ENCODE results near the gene FANCI.

FANCI gene

DNA sequence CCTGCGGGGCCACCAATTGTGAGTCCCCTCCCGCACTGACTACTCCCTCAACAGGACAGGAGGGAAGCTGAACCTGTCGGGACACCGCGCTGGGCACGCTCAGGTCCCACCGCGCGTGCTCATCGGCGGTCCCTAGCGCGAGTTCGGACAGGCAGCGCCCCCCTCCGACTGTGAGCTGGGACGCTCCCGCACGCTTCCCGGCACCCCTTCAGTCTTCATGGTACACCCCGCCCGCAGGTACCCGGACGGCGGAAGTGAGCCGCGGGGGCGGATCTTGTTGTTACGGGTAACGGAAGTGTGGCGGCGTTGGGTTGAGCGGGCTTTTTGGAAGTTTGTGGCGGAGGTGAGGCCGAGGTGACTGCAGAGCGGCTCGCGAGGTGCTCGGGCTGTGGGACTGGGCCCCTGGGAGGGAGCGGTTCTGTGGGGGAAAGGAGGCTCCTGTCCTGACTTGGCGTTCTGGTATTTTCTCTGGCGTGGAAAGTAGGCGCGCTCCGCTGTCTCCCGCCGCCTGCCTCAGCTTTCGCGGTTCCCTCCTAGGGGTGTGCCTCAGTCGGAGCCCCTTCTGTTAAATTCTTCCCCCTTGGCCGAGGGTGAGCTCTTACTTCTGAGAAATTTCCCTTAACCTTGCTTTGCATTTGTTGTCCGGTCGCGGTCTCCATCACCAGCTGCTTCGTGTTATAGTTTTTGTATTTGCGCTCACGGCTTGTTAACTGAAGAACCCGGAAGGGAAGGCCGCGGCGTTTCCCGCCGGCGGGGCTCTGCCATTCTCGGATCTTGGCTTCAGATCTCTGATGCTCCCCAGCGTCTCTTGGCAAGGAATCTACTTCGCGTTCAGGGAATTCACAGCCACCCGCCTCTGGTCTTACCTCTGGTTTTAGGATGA lies at the start of gene FANCI:
Gene FANCI, plus strand, starts transcription at position 289 of the 883 bp plus-strand sequence. CDS start 3,669 bp downstream, outside the sequence.
- peak within 1 kb of the TSS; percentile 69 for H3K4me3 ChIP-seq (ENCODE audit: low read length)
- no peak for TF ChIP-seq ZNF274 (IDR thresholded peaks at IDR 0.05; ENCODE audit: low read depth, low read length)

GRCh38 chr15:89194608-89195007 lies 49.2 kb upstream of the FANCI start:
- H3K4me3 ChIP-seq (ENCODE audit: low read length), result no peak overlapping the region
- TF ChIP-seq ZNF274 (IDR thresholded peaks at IDR 0.05; ENCODE audit: low read depth, low read length), result no peak

GRCh38 chr15:89195836-89196235 lies 47.9 kb upstream of the FANCI start:
- no peak for TF ChIP-seq ZNF274 (IDR thresholded peaks at IDR 0.05; ENCODE audit: low read depth, low read length)
- H3K4me3 ChIP-seq (ENCODE audit: low read length), result no peak overlapping the region

GRCh38 chr15:89196241-89196640 lies 47.5 kb upstream of the FANCI start:
- H3K4me3 ChIP-seq (ENCODE audit: low read length), result no peak overlapping the region
- TF ChIP-seq ZNF274 (IDR thresholded peaks at IDR 0.05; ENCODE audit: low read depth, low read length), result no peak

GRCh38 chr15:89196994-89197393 lies 46.8 kb upstream of the FANCI start:
- H3K4me3 ChIP-seq (ENCODE audit: low read length), result no peak overlapping the region
- no peak for TF ChIP-seq ZNF274 (IDR thresholded peaks at IDR 0.05; ENCODE audit: low read depth, low read length)

GRCh38 chr15:89197503-89197971 lies 46.2 kb upstream of the FANCI start:
- TF ChIP-seq ZNF274 (IDR thresholded peaks at IDR 0.05; ENCODE audit: low read depth, low read length), result no peak
- no peak overlapping the region for H3K4me3 ChIP-seq (ENCODE audit: low read length)

DNA sequence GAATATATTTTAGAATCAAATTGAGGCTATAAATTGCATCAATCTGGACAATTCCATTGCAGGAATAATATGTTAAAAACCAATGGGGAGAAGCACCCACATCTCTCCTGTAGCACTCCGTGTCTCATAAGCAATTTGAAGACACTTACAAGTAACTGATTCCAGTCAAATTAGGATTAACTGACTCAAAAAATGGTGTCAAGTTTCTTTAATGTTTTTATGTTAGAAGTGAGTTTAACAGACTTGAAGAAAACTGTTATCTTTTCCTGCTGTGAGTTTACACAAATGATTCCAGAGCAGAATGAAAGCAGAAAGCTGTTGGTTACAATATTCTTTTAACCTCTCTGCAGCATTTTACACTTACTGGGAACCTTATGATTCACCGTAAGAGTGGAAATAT lies 45.6 kb upstream of the FANCI start:
- no peak for TF ChIP-seq ZNF274 (IDR thresholded peaks at IDR 0.05; ENCODE audit: low read depth, low read length)

DNA sequence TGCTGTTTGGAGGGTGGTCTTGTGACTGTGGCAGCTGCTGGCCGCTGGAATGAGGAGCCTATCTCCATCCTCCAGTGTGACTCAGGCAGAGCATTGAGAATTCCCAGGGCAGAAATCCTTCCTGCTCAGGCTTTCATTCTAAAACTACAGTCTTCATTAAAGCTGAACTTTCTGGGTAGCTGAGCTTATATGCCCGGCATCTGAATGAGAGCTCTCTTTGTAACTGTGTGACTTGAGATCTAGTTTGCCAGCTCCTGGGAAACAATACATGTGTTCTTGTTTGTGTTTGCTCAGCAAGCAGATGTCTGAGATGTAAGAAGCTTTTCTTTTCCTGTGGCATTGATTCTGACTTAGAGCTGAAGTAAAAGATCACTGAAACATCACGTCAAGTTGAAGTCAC lies 44.8 kb upstream of the FANCI start:
- no peak for TF ChIP-seq ZNF274 (IDR thresholded peaks at IDR 0.05; ENCODE audit: low read depth, low read length)
- no peak overlapping the region for H3K4me3 ChIP-seq (ENCODE audit: low read length)

More for the DNA sequence above, 45.6 kb upstream of the FANCI start:
- H3K4me3 ChIP-seq (ENCODE audit: low read length), result no peak overlapping the region

GRCh38 chr15:89199746-89200145 lies 44.0 kb upstream of the FANCI start:
- H3K4me3 ChIP-seq (ENCODE audit: low read length), result no peak overlapping the region

GRCh38 chr15:89200182-89200581 lies 43.6 kb upstream of the FANCI start:
- H3K4me3 ChIP-seq (ENCODE audit: low read length), result no peak overlapping the region
- TF ChIP-seq ZNF274 (IDR thresholded peaks at IDR 0.05; ENCODE audit: low read depth, low read length), result no peak

More at GRCh38 chr15:89199746-89200145, 44.0 kb upstream of the FANCI start:
- TF ChIP-seq ZNF274 (IDR thresholded peaks at IDR 0.05; ENCODE audit: low read depth, low read length), result no peak

DNA sequence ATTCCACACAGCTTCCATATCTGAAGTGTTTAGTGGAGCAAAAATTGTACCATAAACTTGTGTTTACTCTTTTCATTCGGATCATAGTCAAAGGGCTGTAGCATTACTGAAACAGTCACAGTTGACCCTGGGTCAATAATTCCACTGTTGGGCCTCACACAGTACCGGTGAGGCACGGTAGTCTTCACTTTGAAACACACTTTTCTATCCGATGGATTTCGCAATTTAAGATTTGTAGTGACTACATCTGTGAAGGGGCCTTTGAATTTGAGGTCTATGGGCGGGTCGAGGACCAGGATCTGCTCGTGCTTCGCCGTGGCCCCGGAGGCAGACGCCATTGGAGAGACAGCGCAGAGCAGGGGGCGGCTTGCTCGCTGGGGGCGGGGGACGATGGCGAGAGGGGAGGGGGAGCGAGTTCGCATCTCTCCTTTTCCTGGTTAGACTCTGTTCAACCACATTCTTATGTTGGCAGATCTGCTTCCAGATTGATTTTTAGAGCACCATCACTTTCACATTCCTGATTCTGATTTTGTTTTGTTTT lies 42.2 kb upstream of the FANCI start:
- TF ChIP-seq ZNF274 (IDR thresholded peaks at IDR 0.05; ENCODE audit: low read depth, low read length), result no peak

GRCh38 chr15:89203705-89204273 lies 40.0 kb upstream of the FANCI start:
- H3K4me3 ChIP-seq (ENCODE audit: low read length), result no peak overlapping the region
- TF ChIP-seq ZNF274 (IDR thresholded peaks at IDR 0.05; ENCODE audit: low read depth, low read length), result no peak

More for the DNA sequence above, 42.2 kb upstream of the FANCI start:
- no peak overlapping the region for H3K4me3 ChIP-seq (ENCODE audit: low read length)

DNA sequence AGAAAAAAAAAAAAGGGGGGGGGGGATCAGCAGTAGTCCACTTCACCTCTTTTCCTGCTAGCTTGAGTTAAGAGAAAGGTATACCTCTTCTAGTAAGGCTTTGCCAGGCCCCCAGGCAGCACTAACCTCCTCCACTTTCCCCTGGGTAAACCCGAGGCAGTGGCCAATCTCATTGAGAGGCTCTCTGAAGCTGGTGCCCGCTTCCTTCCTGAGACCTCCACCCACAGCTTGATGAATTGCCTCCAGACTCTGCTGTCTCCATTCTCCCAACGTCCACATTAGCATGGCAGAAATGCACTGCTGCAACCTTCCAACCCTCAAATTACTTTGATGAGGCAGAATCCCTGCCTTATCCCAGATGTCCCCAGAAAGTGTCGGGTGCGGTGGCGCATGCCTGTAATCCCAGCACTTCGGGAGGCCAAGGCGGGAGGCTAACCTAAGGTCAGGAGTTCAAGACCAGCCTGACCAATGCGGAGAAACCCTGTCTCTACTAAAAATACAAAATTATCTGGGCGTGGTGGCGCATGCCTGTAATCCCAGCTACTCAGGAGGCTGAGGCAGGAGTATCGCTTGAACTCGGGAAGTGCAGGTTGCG lies 37.7 kb upstream of the FANCI start:
- no peak overlapping the region for H3K4me3 ChIP-seq (ENCODE audit: low read length)
- no peak for TF ChIP-seq ZNF274 (IDR thresholded peaks at IDR 0.05; ENCODE audit: low read depth, low read length)

GRCh38 chr15:89206908-89207331 lies 36.9 kb upstream of the FANCI start:
- H3K4me3 ChIP-seq (ENCODE audit: low read length), result no peak overlapping the region

More at GRCh38 chr15:89206908-89207331, 36.9 kb upstream of the FANCI start:
- TF ChIP-seq ZNF274 (IDR thresholded peaks at IDR 0.05; ENCODE audit: low read depth, low read length), result no peak

Data from GM08714 (cell line).